ENCODE measurements around the gene VSTM4. TPM values are rescaled to one million over a fixed set of nuclear protein-coding genes. Genes with fewer than 3 reads are reported as not detected.

The VSTM4 gene
- total and polyA plus RNA-seq, 2 of the 4 experiments (the other 2 are of a cell fraction), result 2.4 to 2.9 TPM

DNA sequence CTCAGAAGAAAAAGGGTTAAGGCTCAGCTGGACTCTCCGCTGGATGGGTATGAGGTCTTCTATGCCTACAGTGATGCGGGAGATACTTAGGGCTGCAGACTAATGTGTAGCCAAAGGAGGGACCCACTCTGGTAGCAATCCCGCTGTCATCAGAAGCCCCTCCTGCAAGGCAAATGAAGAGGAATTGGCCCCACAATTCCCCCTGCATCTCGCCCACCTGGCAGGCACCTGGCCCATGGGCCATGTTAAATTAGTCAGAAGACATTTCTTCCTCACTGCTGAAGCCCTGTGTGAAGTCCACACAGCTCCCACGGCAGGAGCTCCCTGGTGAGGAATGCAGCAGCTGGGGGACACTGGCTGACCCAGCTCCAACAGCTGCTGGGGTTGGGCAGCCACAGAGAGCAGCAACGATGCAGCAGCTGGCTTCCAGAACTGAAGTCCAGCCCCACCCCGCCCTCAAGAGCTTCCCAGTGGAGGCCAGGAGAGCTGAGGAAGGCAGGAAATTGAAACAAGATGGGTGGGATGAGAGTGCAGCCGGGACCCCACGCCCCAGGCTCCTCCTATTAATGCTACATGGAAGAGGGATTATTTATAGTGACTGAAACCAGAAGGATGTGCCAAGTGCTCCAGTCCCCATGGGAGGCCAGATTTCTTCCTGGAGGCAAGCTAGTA is 5.5 kb downstream of the VSTM4 start:
- intact Hi-C loops (cut with micrococcal nuclease), result loop anchor here (10.0 kb wide), 1 partner anchor 185 kb away; the partner anchor contains the start of gene C10orf71

More for the DNA sequence above, 5.5 kb downstream of the VSTM4 start:
- Histone ChIP-seq H4K8ac (ENCODE audit: low read depth in 2 of 2, low read length in 2 of 2) (no peak overlapping the region), H2BK20ac (ENCODE audit: low read depth, low read length) (no peak overlapping the region), H3K18ac (ENCODE audit: low read depth, low read length) (no peak overlapping the region), H3K14ac (replicated peaks; ENCODE audit: low read depth, low read length) (0 out of 2 replicates have a peak overlapping the region, but pooled peaks have one; percentile 50), H3K56ac (ENCODE audit: extremely low read depth, insufficient read depth, low read length) (no peak overlapping the region), H3K23ac (ENCODE audit: low read depth, low read length) (no peak overlapping the region), H2BK120ac (ENCODE audit: low read depth, low read length) (no peak overlapping the region), H3K79me1 (ENCODE audit: low read depth in 1 of 2, low read length in 2 of 2) (peaks cover 0 to 60% of the 10 kb centered on the region in 2 experiments; a peak in 3 of 4 replicates), H3K9me3 (ENCODE audit: control insufficient read depth, insufficient read depth, low read length) (no peaks in the 10 kb centered on the region), H2AK9ac (replicated peaks; ENCODE audit: low read depth, low read length, poor library complexity) (no peak overlapping the region), H4K91ac (ENCODE audit: insufficient read depth, low read depth, low read length) (no peak overlapping the region), H2BK5ac (ENCODE audit: low read depth, low read length, poor library complexity, severe bottlenecking) (no peak overlapping the region), H3K9me1 (ENCODE audit: insufficient read depth, low read length) (peaks cover 10% of the 10 kb centered on the region), H3K4me1 (ENCODE audit: control insufficient read depth, insufficient read depth, low read length) (peaks cover 22% of the 10 kb centered on the region; the same call in 1 of the 2 replicates), H3K4me3 (ENCODE audit: insufficient read depth, low read depth, low read length) (no peak overlapping the region), H3K27ac (ENCODE audit: insufficient read depth, low read length) (no peak overlapping the region), H2AK5ac (ENCODE audit: low read depth, low read length) (no peak overlapping the region; the same call in 1 of the 2 replicates), H3K4ac (ENCODE audit: low read depth, low read length) (no peak overlapping the region), H3K36me3 (ENCODE audit: control insufficient read depth, insufficient read depth, low read length) (peaks cover 11% of the 10 kb centered on the region; the same call in 1 of the 2 replicates), H2BK15ac (ENCODE audit: low read depth, low read length) (no peak overlapping the region), H3K9ac (ENCODE audit: low read depth, low read length) (no peak overlapping the region), H3K27me3 (ENCODE audit: control insufficient read depth, insufficient read depth, low read length) (no peaks in the 10 kb centered on the region), H4K5ac (ENCODE audit: low read depth, low read length) (no peak overlapping the region), H3K4me2 (ENCODE audit: low read depth, low read length) (peak overlapping the region; percentile 14; the same call in 1 of the 2 replicates), H2AFZ (replicated peaks; ENCODE audit: low read length, poor library complexity) (peak overlapping the region; percentile 26), H4K20me1 (ENCODE audit: insufficient read depth, low read length) (peaks cover 14% of the 10 kb centered on the region)
- BruUV-seq (replicated peaks), result no TSS peak
- ATAC-seq (ENCODE audit: low read depth) (peak; percentile 84), DNase-seq (peak; percentile 73)
- in situ Hi-C loops (cut with MboI; ENCODE audit: low sequenced_read_pairs) (no loop called here), dilution Hi-C loops (cut with HindIII; ENCODE audit: low sequenced_read_pairs, unreplicated experiment) (no loop called here)
- POLR2A ChIA-PET (ENCODE audit: unreplicated experiment), result no interaction called here
- CTCF ChIA-PET, result interaction anchor here (0.9 kb wide), 1 partner anchor 9 kb away, joined by 3 read pairs; no protein-coding TSS in a partner anchor
- TF ChIP-seq POLR2A (IDR thresholded peaks at IDR 0.05; ENCODE audit: low read depth, low read length) (no peak), CEBPB (IDR thresholded peaks at IDR 0.05; ENCODE audit: low read depth, low read length) (no peak), MXI1 (IDR thresholded peaks at IDR 0.05; ENCODE audit: borderline replicate concordance, low read depth, low read length) (no peak), MAFK (IDR thresholded peaks at IDR 0.05; ENCODE audit: low read depth, low read length) (no peak), SMC3 (IDR thresholded peaks at IDR 0.05; ENCODE audit: low read depth, low read length) (no peak), CHD1 (IDR thresholded peaks at IDR 0.05; ENCODE audit: low read depth, low read length) (no peak), RCOR1 (IDR thresholded peaks at IDR 0.05; ENCODE audit: insufficient replicate concordance, low read length) (no peak), RFX5 (IDR thresholded peaks at IDR 0.05; ENCODE audit: low read depth, low read length) (no peak), MAZ (IDR thresholded peaks at IDR 0.05; ENCODE audit: borderline replicate concordance, low read depth, low read length) (no peak; the same call in 1 of the 2 replicates), BHLHE40 (IDR thresholded peaks at IDR 0.05; ENCODE audit: low read depth, low read length) (no peak), RAD21 (IDR thresholded peaks at IDR 0.05; ENCODE audit: low read length) (no peak)
- TF ChIP-seq, protein P1, sequence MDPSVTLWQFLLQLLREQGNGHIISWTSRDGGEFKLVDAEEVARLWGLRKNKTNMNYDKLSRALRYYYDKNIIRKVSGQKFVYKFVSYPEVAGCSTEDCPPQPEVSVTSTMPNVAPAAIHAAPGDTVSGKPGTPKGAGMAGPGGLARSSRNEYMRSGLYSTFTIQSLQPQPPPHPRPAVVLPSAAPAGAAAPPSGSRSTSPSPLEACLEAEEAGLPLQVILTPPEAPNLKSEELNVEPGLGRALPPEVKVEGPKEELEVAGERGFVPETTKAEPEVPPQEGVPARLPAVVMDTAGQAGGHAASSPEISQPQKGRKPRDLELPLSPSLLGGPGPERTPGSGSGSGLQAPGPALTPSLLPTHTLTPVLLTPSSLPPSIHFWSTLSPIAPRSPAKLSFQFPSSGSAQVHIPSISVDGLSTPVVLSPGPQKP (IDR thresholded peaks at IDR 0.05; ENCODE audit: borderline replicate concordance, low read depth, low read length), result no peak
- TF ChIP-seq, protein P2, sequence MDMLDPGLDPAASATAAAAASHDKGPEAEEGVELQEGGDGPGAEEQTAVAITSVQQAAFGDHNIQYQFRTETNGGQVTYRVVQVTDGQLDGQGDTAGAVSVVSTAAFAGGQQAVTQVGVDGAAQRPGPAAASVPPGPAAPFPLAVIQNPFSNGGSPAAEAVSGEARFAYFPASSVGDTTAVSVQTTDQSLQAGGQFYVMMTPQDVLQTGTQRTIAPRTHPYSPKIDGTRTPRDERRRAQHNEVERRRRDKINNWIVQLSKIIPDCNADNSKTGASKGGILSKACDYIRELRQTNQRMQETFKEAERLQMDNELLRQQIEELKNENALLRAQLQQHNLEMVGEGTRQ (IDR thresholded peaks at IDR 0.05; ENCODE audit: low read depth, low read length), result no peak
- WGBS, 2 experiments (ENCODE audit: extremely low coverage in 2 of 2, insufficient read length in 1 of 2), result 0% methylated on average over 1 of the region's 9 CpGs; no CpG with 5 or more reads in 1 of the 2 experiments
